Astrocyte of the spinal cord (primary cell): ENCODE measurements around the gene ARHGAP31.

ENCODE experiments used
- DNase-seq: peaks from one replicate; pipeline ENCODE4 v3.0.0; 2011; ENCODE audit warnings: low read depth, low spot score
- H3K4me3 ChIP-seq: 2 replicates; pipeline ENCODE4 v1.5.1; 2011; ENCODE audit warnings: low read depth, mild to moderate bottlenecking, low read length, moderate library complexity
- CTCF ChIP-seq: IDR thresholded peaks from 2 replicates; pipeline ENCODE4 v1.5.1; 2012; ENCODE audit warnings: low read depth, mild to moderate bottlenecking, low read length, inconsistent platforms
- in situ Hi-C: cut with HindIII; loops from 2 replicates; pipeline ENCODE4 v1.10.0; 2017; ENCODE audit warnings: low sequenced_read_pairs

The ARHGAP31 gene

GRCh38 chr3:119463171-119464169 lies 169.3 kb downstream of the ARHGAP31 start, which contains the start of gene TMEM39A:
Gene TMEM39A, minus strand, starts transcription at chr3:119463615. Its CDS starts 1,541 bp downstream, at chr3:119462074.
- in situ Hi-C loops, result no loop called here
- peak within 1 kb of the TSS; percentile 99 for H3K4me3 ChIP-seq
- TF ChIP-seq CTCF, result no peak
- DNase-seq, result peak; percentile 99

- DNase-seq, result no peak
- no peak for TF ChIP-seq CTCF
- H3K4me3 ChIP-seq, result no peak overlapping the region
- in situ Hi-C loops, result no loop called here
These were observed 173.9 kb downstream of the ARHGAP31 start for GRCh38 chr3:119468041-119468440.

GRCh38 chr3:119469418-119470189 lies 175.4 kb downstream of the ARHGAP31 start:
- H3K4me3 ChIP-seq, result peak overlapping the region; percentile 91
- DNase-seq, result peak; percentile 43
- in situ Hi-C loops, result no loop called here
- TF ChIP-seq CTCF, result no peak
